HG03095 (cell line): ENCODE measurements around the gene GPX4.
"Not testable (repeated sequence)": the region's sequence is repeated elsewhere in the genome, so short reads cannot be mapped to it uniquely, and the experiment has no call there.

ENCODE experiments used
- ATAC-seq: cut with Tn5 transposase; IDR thresholded peaks from one replicate; pipeline ENCODE4 v1.9.1; 2021; ENCODE audit warnings: moderate library complexity; ENCODE audit not compliant: unreplicated experiment

Gene GPX4

GRCh38 chr19:1113030-1113985 is 9.5 kb downstream of the GPX4 start:
- ATAC-seq = no peak

GRCh38 chr19:1113986-1114483 is 10.2 kb downstream of the GPX4 start:
- ATAC-seq = no peak

- not testable (repeated sequence) for ATAC-seq
Observed at GRCh38 chr19:1114728-1115127, 10.9 kb downstream of the GPX4 start.

GRCh38 chr19:1115646-1116420 is 12.0 kb downstream of the GPX4 start:
- no peak for ATAC-seq

GRCh38 chr19:1116726-1117581 is 13.2 kb downstream of the GPX4 start:
- no peak for ATAC-seq

- no peak for ATAC-seq
Observed at GRCh38 chr19:1117654-1118053, 13.9 kb downstream of the GPX4 start.

GRCh38 chr19:1118999-1119398 is 15.2 kb downstream of the GPX4 start:
- no peak for ATAC-seq

- ATAC-seq = no peak
Observed at GRCh38 chr19:1119475-1120217, 15.9 kb downstream of the GPX4 start.

GRCh38 chr19:1121395-1121794 is 17.6 kb downstream of the GPX4 start:
- ATAC-seq = no peak

- no peak for ATAC-seq
Observed at GRCh38 chr19:1122021-1122971, 18.5 kb downstream of the GPX4 start.

GRCh38 chr19:1122972-1123363 is 19.2 kb downstream of the GPX4 start:
- ATAC-seq = no peak

- no peak for ATAC-seq
Observed at GRCh38 chr19:1123381-1123780, 19.6 kb downstream of the GPX4 start.

GRCh38 chr19:1123885-1124677 is 20.3 kb downstream of the GPX4 start:
- no peak for ATAC-seq

GRCh38 chr19:1125601-1126467 is 22.0 kb downstream of the GPX4 start:
- ATAC-seq = no peak

- ATAC-seq = no peak
Observed at GRCh38 chr19:1126984-1127760, 23.4 kb downstream of the GPX4 start.

- no peak for ATAC-seq
Observed at GRCh38 chr19:1128106-1128505, 24.3 kb downstream of the GPX4 start.
